Activated CD4-positive, alpha-beta T cell treated with anti-CD3 and anti-CD28 coated beads for 48 hours (primary cell): ENCODE data around the gene LAMTOR1.
A peak's percentile ranks its signal among the peaks of the same experiment; 100 is the strongest.

Source experiments
- DNase-seq: peaks from one replicate; pipeline ENCODE4 v3.0.0-alpha.2; 2020

LAMTOR1 gene

GRCh38 chr11:72080326-72081183 is 22.5 kb downstream of the LAMTOR1 start, which contains the start of the genes LRRC51 and NUMA1:
LRRC51 (plus strand) TSS chr11:72080850; CDS start chr11:72089084, 8,234 bp downstream.
NUMA1 (minus strand) TSS chr11:72080542; CDS start chr11:72035943, 44,599 bp downstream.
- DNase-seq: peak; percentile 99

- DNase-seq: no peak
Measured at GRCh38 chr11:72079819-72080325, 23.2 kb downstream of the LAMTOR1 start.

GRCh38 chr11:72078477-72078876 is 24.6 kb downstream of the LAMTOR1 start:
- no peak for DNase-seq

GRCh38 chr11:72075756-72076155 is 27.3 kb downstream of the LAMTOR1 start:
- DNase-seq: no peak

GRCh38 chr11:72075109-72075508 is 28.0 kb downstream of the LAMTOR1 start:
- DNase-seq: no peak

GRCh38 chr11:72072348-72072747 is 30.7 kb downstream of the LAMTOR1 start:
- DNase-seq: no peak

- DNase-seq: no peak
Measured at GRCh38 chr11:72070491-72070890, 32.6 kb downstream of the LAMTOR1 start.

- no peak for DNase-seq
Measured at GRCh38 chr11:72069787-72070251, 33.3 kb downstream of the LAMTOR1 start.

- no peak for DNase-seq
Measured at GRCh38 chr11:72069200-72069599, 33.9 kb downstream of the LAMTOR1 start.

- no peak for DNase-seq
Measured at GRCh38 chr11:72067676-72068075, 35.4 kb downstream of the LAMTOR1 start.

GRCh38 chr11:72067266-72067665 is 35.8 kb downstream of the LAMTOR1 start:
- no peak for DNase-seq

- DNase-seq: no peak
Measured at GRCh38 chr11:72066855-72067254, 36.2 kb downstream of the LAMTOR1 start.

- no peak for DNase-seq
Measured at GRCh38 chr11:72061739-72062396, 41.2 kb downstream of the LAMTOR1 start.

- no peak for DNase-seq
Measured at GRCh38 chr11:72058416-72059034, 44.6 kb downstream of the LAMTOR1 start.

GRCh38 chr11:72048766-72049460 is 54.2 kb downstream of the LAMTOR1 start:
- DNase-seq: no peak
